Chondrocyte (in vitro differentiated cells): ENCODE measurements around the gene DKC1. TPM values are rescaled to one million over a fixed set of nuclear protein-coding genes. Genes with fewer than 3 reads are reported as not detected.

Experiments used
- DNase-seq: peaks from one replicate; pipeline ENCODE4 v3.0.0; 2021; ENCODE audit warnings: mixed read lengths, low spot score
- H3K27ac Mint-ChIP-seq: one replicate; pipeline ENCODE4 v1.8.0; 2021; ENCODE audit warnings: mild to moderate bottlenecking, moderate library complexity, mixed read lengths; ENCODE audit not compliant: unreplicated experiment
- H3K27me3 Mint-ChIP-seq: 2 replicates; pipeline ENCODE4 v1.8.0; 2021; ENCODE audit warnings: low read depth, mixed read lengths
- H3K36me3 Mint-ChIP-seq: 2 replicates; pipeline ENCODE4 v1.8.0; 2021; ENCODE audit warnings: low read depth, mixed read lengths
- H3K4me1 Mint-ChIP-seq: 2 replicates; pipeline ENCODE4 v1.8.0; 2021; ENCODE audit warnings: low read depth, mild to moderate bottlenecking, mixed read lengths
- H3K4me3 Mint-ChIP-seq: one replicate; pipeline ENCODE4 v1.8.0; 2021; ENCODE audit warnings: mild to moderate bottlenecking, moderate library complexity, mixed read lengths; ENCODE audit not compliant: unreplicated experiment
- H3K9me3 Mint-ChIP-seq: 2 replicates; pipeline ENCODE4 v1.8.0; 2021; ENCODE audit warnings: low read depth, mixed read lengths
- CTCF ChIP-seq: fragments of 200-600 bp; sonication (generic); IDR thresholded peaks from 2 replicates; pipeline ENCODE4 v1.5.0; 2021; ENCODE audit warnings: antibody characterized with exemption, mild to moderate bottlenecking, moderate library complexity
- total RNA-seq: library from RNA; stranded (reverse); gene quantifications from 3 replicates; pipeline ENCODE4 v1.2.1, GENCODE V29; 2021

The DKC1 gene
- total RNA-seq, 1 donor from 2014 or later: 31.1 TPM

GRCh38 chrX:154749856-154750255, 12.8 kb upstream of the DKC1 start:
- TF ChIP-seq CTCF: no peak
- Mint-ChIP-seq H3K27ac (no peak overlapping the region), H3K4me1 (peaks cover 12% of the 10 kb centered on the region), H3K4me3 (peak overlapping the region; percentile 70), H3K27me3 (no peaks in the 10 kb centered on the region), H3K36me3 (peaks cover 3% of the 10 kb centered on the region), H3K9me3 (peaks cover 4% of the 10 kb centered on the region)
- DNase-seq: no peak

GRCh38 chrX:154750301-154751202, 12.1 kb upstream of the DKC1 start, which contains the start of gene GAB3:
Gene GAB3 (minus strand): TSS chrX:154751077. CDS start chrX:154751025, 52 bp downstream.
- no peak for DNase-seq
- H3K36me3 Mint-ChIP-seq: peaks cover 2% of the 10 kb centered on the region
- H3K4me3 Mint-ChIP-seq: peak within 1 kb of the TSS; percentile 70
- TF ChIP-seq CTCF: no peak
- H3K27me3 Mint-ChIP-seq: no peaks in the 10 kb centered on the region
- H3K27ac Mint-ChIP-seq: peak within 1 kb of the TSS; percentile 5
- H3K9me3 Mint-ChIP-seq: peaks cover under 1% of the 10 kb centered on the region
- peaks cover 12% of the 10 kb centered on the region for H3K4me1 Mint-ChIP-seq

- no peak for DNase-seq
- no peaks in the 10 kb centered on the region for H3K9me3 Mint-ChIP-seq
- H3K4me3 Mint-ChIP-seq: peak overlapping the region; percentile 20
- no peak overlapping the region for H3K27ac Mint-ChIP-seq
- peaks cover 12% of the 10 kb centered on the region for H3K4me1 Mint-ChIP-seq
- H3K36me3 Mint-ChIP-seq: peaks cover under 1% of the 10 kb centered on the region
- no peaks in the 10 kb centered on the region for H3K27me3 Mint-ChIP-seq
- TF ChIP-seq CTCF: no peak
Measured at GRCh38 chrX:154751203-154751668, 11.4 kb upstream of the DKC1 start.

- no peaks in the 10 kb centered on the region for H3K27me3 Mint-ChIP-seq
Measured at GRCh38 chrX:154751669-154752271, 10.9 kb upstream of the DKC1 start.

More at GRCh38 chrX:154751669-154752271, 10.9 kb upstream of the DKC1 start:
- DNase-seq: no peak
- no peak for TF ChIP-seq CTCF
- H3K9me3 Mint-ChIP-seq: no peaks in the 10 kb centered on the region
- H3K4me1 Mint-ChIP-seq: peaks cover 12% of the 10 kb centered on the region
- H3K27ac Mint-ChIP-seq: no peak overlapping the region
- peak overlapping the region; percentile 20 for H3K4me3 Mint-ChIP-seq
- H3K36me3 Mint-ChIP-seq: no peaks in the 10 kb centered on the region
